Activated T-helper 17 cell treated with anti-CD3 and anti-CD28 coated beads, Interleukin-2, amount 50 U/mL, for 72 hours (primary cell): ENCODE measurements around the gene ATCAY. TPM values are rescaled to one million over a fixed set of nuclear protein-coding genes. Genes with fewer than 3 reads are reported as not detected.
"Not testable (repeated sequence)": the region's sequence is repeated elsewhere in the genome, so short reads cannot be mapped to it uniquely, and the experiment has no call there.

Source experiments
- ATAC-seq: fragments of 150-1000 bp; cut with Tn5 transposase; replicated peaks from 2 replicates; pipeline ENCODE4 v1.10.0; 2021; ENCODE audit warnings: mild to moderate bottlenecking, moderate library complexity
- H3K27ac Mint-ChIP-seq: one replicate; pipeline ENCODE4 v1.8.0; 2022; ENCODE audit warnings: mixed read lengths
- H3K27me3 Mint-ChIP-seq: one replicate; pipeline ENCODE4 v1.8.0; 2022; ENCODE audit warnings: mixed read lengths
- H3K36me3 Mint-ChIP-seq: one replicate; pipeline ENCODE4 v1.8.0; 2022; ENCODE audit warnings: low read depth, mild to moderate bottlenecking, mixed read lengths
- H3K4me1 Mint-ChIP-seq: one replicate; pipeline ENCODE4 v1.8.0; 2022; ENCODE audit warnings: mixed read lengths
- H3K4me3 Mint-ChIP-seq: one replicate; pipeline ENCODE4 v1.8.0; 2022; ENCODE audit warnings: mild to moderate bottlenecking, mixed read lengths
- H3K9me3 Mint-ChIP-seq: one replicate; pipeline ENCODE4 v1.8.0; 2022; ENCODE audit warnings: mixed read lengths
- total RNA-seq, 2 donors: library from RNA; stranded (reverse); gene quantifications; one replicate each; pipeline ENCODE4 v1.2.3, GENCODE V29; 2022

The ATCAY gene
- total RNA-seq, 2 donors from 2014 or later, result not detected

DNA sequence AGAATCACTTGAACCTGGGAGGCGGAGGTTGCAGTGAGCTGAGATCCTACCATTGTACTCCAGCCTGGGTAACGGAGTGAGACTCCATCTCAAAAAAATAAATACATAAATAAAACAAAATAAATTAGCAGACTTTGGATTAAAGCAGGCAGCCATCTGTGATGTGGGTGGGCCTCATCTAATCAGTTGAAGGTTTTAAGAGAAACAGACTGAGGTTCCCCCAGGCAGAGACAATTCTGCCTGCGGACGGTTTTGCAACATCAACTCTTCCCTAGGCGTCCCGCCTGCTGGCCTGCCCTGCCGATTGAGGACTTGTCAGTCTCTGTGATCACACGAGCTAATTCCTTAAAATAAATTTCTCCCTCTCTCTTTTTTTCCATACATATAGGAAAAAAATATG lies 23.7 kb downstream of the ATCAY start:
- no peak overlapping the region for H3K4me3 Mint-ChIP-seq
- no peaks in the 10 kb centered on the region for H3K36me3 Mint-ChIP-seq
- H3K27ac Mint-ChIP-seq, result no peak overlapping the region
- no peaks in the 10 kb centered on the region for H3K4me1 Mint-ChIP-seq
- no peaks in the 10 kb centered on the region for H3K27me3 Mint-ChIP-seq
- no peaks in the 10 kb centered on the region for H3K9me3 Mint-ChIP-seq
- no peak for ATAC-seq

DNA sequence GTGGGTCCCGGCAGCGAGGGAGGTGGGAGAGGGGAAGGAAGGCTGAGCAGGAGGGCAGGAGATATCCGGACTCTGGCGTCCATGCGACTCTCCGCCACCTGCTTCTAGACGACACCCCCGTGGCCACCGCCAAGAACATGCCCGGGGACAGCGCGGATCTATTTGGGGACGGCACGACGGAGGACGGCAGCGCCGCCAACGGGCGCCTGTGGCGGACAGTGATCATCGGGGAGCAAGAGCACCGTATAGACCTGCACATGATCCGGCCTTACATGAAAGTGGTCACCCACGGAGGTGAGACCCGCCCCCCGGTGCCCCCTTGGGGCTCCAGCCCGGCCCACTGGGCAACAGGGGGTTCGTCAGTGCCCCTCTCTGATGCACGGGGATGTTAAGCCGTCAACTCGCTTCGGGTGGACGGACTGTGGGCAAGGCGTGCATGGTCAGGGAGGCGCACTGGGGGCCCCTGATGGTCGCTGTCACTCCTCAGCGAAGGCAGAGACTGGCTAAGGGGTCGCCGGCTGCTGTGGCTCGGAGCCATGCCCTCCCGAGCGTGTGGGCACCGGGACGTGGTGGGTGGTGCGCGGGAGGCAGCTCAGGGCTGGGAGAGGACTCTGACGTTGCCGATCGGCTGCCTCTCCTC lies 27.3 kb downstream of the ATCAY start:
- no peaks in the 10 kb centered on the region for H3K4me1 Mint-ChIP-seq
- H3K27ac Mint-ChIP-seq, result no peak overlapping the region
- H3K27me3 Mint-ChIP-seq, result no peaks in the 10 kb centered on the region
- no peaks in the 10 kb centered on the region for H3K9me3 Mint-ChIP-seq
- no peak overlapping the region for H3K4me3 Mint-ChIP-seq
- no peaks in the 10 kb centered on the region for H3K36me3 Mint-ChIP-seq
- ATAC-seq, result no peak

DNA sequence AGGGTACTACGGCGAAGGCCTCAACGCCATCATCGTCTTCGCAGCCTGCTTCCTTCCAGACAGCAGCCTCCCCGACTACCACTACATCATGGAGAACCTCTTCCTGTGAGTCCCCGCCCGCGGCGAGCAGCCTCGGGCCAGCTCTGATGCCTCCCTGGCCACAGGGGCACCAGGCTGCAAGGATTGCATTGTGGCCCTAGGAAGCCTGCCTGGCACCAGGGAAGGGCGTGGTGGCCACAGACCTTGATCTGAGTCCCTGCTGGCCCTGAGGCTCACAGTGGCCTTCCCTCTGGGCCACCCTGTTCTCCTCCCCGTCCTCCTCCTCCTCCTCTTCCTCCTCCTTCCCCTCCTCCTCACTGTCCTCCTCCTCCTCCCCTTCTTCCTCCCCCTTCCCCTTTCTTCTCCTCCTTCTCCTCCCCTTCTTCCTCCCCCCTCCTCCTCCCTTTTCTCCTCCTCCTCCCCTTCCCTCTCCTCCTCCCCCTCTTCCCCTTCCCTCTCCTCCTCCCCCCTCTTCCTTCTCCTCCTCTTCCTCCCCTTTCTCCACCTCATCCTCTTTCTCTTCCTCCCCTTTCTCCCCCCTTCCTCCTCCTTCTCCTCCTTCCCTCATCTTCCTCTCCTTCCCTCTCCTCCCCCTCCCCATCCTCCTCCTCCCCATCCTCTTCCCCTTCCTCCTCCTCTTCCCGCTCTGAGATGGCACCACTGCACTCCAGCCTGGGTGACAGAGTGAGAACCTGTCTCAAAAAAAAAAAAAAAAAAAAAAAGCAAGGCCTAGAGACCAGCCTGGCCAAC lies 28.0 kb downstream of the ATCAY start:
- Mint-ChIP-seq H3K4me1 (no peaks in the 10 kb centered on the region), H3K27ac (no peak overlapping the region), H3K4me3 (no peak overlapping the region), H3K27me3 (no peaks in the 10 kb centered on the region), H3K9me3 (no peaks in the 10 kb centered on the region), H3K36me3 (no peaks in the 10 kb centered on the region)
- ATAC-seq, result no peak

- ATAC-seq, result no peak
- no peaks in the 10 kb centered on the region for H3K9me3 Mint-ChIP-seq
- H3K36me3 Mint-ChIP-seq, result no peaks in the 10 kb centered on the region
- H3K4me1 Mint-ChIP-seq, result no peaks in the 10 kb centered on the region
- no peak overlapping the region for H3K27ac Mint-ChIP-seq
- H3K27me3 Mint-ChIP-seq, result no peaks in the 10 kb centered on the region
- H3K4me3 Mint-ChIP-seq, result no peak overlapping the region
Measured at GRCh38 chr19:3910105-3910504, 29.6 kb downstream of the ATCAY start.

- H3K9me3 Mint-ChIP-seq, result no peaks in the 10 kb centered on the region
- H3K36me3 Mint-ChIP-seq, result no peaks in the 10 kb centered on the region
- ATAC-seq, result no peak
- H3K4me1 Mint-ChIP-seq, result no peaks in the 10 kb centered on the region
- no peak overlapping the region for H3K27ac Mint-ChIP-seq
- no peak overlapping the region for H3K4me3 Mint-ChIP-seq
- H3K27me3 Mint-ChIP-seq, result peaks cover 4% of the 10 kb centered on the region
Measured at GRCh38 chr19:3914199-3914598, 33.7 kb downstream of the ATCAY start.

- no peaks in the 10 kb centered on the region for H3K9me3 Mint-ChIP-seq
- no peak overlapping the region for H3K27ac Mint-ChIP-seq
- H3K4me1 Mint-ChIP-seq, result no peaks in the 10 kb centered on the region
- H3K27me3 Mint-ChIP-seq, result peaks cover 4% of the 10 kb centered on the region
- H3K4me3 Mint-ChIP-seq, result no peak overlapping the region
- ATAC-seq, result no peak
- H3K36me3 Mint-ChIP-seq, result no peaks in the 10 kb centered on the region
Measured at GRCh38 chr19:3916033-3916432, 35.5 kb downstream of the ATCAY start.

DNA sequence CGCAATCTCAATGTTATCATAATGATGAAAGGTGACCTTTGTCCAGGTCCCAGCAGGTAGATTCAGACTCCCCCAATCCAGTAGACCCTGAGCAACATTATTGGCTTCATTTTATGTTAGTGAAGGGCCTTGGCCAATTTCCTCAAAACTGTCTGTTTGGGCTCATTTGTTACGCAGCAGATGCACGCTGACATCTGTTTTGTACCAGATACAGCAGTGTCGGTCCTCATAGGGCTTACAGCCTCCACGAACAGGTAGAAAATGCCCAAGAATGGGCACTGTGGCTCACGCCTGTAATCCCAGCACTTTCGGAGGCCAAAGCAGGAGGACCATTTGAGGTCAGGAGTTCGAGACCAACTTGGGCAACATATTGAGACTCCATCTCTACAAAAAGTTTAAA lies 39.3 kb downstream of the ATCAY start:
- H3K4me3 Mint-ChIP-seq, result no peak overlapping the region
- H3K9me3 Mint-ChIP-seq, result peaks cover 6% of the 10 kb centered on the region
- H3K27me3 Mint-ChIP-seq, result peaks cover 14% of the 10 kb centered on the region
- no peaks in the 10 kb centered on the region for H3K4me1 Mint-ChIP-seq
- no peak overlapping the region for H3K27ac Mint-ChIP-seq
- no peak for ATAC-seq
- H3K36me3 Mint-ChIP-seq, result no peaks in the 10 kb centered on the region

DNA sequence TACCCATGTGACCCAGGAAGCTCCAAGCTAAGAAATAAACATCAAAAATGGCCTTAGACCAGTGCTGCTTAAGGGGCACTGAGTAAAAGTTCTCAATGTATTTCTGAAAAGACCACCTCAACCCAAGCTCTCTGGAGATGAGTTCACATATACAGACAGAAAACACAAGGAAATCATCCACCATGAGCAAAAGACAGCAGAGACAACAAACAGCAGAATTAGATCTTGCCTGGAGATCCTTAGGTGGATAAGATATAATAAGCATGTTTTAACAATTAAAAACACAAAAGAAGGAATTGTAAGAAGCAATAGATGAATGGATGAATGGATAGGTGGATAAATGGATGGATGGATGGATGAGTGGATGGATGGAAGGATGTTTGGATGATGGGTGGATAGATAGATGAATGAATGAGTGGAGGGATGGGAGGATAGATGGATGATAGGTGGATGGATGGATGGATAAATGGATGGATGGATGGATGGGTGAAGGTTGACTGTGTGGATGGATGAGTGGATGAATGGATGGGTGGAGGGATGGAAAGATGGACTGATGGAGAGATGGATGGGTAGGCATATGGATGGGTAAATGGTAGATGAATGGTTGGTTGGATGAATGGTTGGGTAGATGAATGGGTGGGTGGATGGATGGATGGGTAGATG lies 42.7 kb downstream of the ATCAY start:
- no peak overlapping the region for H3K27ac Mint-ChIP-seq
- H3K4me1 Mint-ChIP-seq, result no peaks in the 10 kb centered on the region
- H3K27me3 Mint-ChIP-seq, result peaks cover 9% of the 10 kb centered on the region
- no peak overlapping the region for H3K4me3 Mint-ChIP-seq
- H3K36me3 Mint-ChIP-seq, result no peaks in the 10 kb centered on the region
- ATAC-seq, result no peak
- H3K9me3 Mint-ChIP-seq, result peaks cover 6% of the 10 kb centered on the region

DNA sequence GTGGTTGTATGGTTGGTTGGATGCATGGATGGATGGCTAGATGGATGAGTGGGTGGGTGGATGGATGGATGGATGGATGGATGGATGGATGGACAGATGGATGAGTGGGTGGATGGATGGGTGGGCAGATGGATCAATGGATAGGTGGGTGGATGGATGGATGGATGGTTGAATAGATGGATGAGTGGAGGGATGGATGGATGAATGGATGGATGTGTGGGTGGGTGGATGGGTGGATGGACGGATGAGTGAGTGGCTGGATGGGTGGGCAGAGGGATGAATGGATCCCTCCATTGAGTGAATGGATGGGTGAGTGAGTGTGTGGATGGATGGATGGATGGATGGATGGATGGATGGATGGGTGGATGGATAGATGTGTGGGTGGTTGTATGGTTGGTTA lies 43.4 kb downstream of the ATCAY start:
- ATAC-seq, result no peak
- Mint-ChIP-seq H3K4me1 (no peaks in the 10 kb centered on the region), H3K9me3 (peaks cover 6% of the 10 kb centered on the region), H3K27me3 (peaks cover 9% of the 10 kb centered on the region), H3K36me3 (no peaks in the 10 kb centered on the region), H3K4me3 (no peak overlapping the region), H3K27ac (no peak overlapping the region)

DNA sequence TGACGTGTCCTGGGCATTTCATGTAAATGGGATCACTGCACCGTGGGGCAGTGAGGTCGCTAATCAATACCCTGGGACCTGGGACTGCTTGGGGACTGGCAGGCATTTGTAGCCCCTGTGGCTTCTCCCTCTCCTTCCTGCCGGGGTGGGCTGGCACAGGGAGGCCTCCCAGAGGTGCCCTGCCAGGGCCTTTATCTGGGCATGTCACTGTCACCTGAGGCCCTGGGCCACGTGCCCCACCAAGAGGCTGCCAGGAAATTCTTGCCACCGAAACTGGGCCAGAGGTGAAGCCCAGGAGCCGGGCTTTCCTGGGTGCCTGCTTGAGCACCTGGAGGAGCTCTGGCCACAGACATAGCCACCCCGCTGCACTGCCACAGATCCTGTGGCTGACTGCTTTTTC lies 50.6 kb downstream of the ATCAY start:
- Mint-ChIP-seq H3K4me1 (no peaks in the 10 kb centered on the region), H3K36me3 (no peaks in the 10 kb centered on the region)

GRCh38 chr19:3932931-3933810 lies 52.7 kb downstream of the ATCAY start, which contains the start of gene NMRK2:
TSS of gene NMRK2 (plus strand) at chr19:3933069. CDS start at chr19:3933672, 603 bp downstream.
- H3K27ac Mint-ChIP-seq, result no peak within 1 kb of the TSS
- peaks cover 6% of the 10 kb centered on the region for H3K27me3 Mint-ChIP-seq
- ATAC-seq, result no peak
- H3K4me3 Mint-ChIP-seq, result no peak within 1 kb of the TSS
- no peaks in the 10 kb centered on the region for H3K9me3 Mint-ChIP-seq
- H3K4me1 Mint-ChIP-seq, result no peaks in the 10 kb centered on the region
- H3K36me3 Mint-ChIP-seq, result no peaks in the 10 kb centered on the region

More for the DNA sequence above, 50.6 kb downstream of the ATCAY start:
- ATAC-seq, result no peak
- no peaks in the 10 kb centered on the region for H3K9me3 Mint-ChIP-seq
- no peak overlapping the region for H3K4me3 Mint-ChIP-seq
- no peak overlapping the region for H3K27ac Mint-ChIP-seq
- H3K27me3 Mint-ChIP-seq, result peaks cover 6% of the 10 kb centered on the region

DNA sequence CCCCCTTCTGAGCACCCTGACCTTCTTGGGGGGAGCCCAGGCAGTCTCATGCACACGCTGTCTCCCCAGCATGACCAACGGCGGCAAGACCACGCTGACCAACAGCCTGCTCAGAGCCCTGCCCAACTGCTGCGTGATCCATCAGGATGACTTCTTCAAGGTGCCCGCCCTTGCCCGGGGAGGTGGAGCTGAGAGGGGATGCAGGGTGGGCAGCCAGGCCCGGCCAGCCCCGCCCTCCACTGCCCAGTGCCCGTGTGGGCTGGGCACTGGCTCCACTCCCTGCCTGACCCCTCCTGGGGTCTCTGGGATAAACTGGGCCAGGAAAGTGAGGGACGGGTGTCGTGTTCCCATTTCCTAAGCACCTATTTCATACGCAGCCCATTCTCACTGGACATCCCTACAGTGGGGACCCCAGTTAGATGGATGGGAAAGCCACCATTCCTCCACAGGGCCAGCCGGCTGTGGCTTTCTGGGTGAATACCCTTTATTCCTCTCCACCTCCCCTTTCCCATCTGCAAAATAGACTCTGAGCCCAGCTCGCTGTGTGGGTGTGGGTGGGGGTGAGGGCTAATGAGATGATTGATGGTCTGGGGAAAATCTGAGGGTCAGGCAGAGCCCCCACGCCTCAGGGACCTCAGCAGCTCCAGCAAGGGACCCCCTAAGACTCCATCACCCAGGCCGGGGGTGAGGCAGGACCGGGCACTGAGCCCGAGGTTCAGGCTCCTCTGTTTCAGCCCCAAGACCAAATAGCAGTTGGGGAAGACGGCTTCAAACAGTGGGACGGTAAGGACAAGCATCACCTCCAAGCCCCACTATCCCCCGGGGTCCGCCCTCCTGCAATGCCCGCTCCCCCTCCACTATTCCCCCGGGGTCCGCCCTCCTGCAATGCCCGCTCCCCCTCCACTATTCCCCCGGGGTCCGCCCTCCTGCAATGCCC lies 56.3 kb downstream of the ATCAY start:
- H3K36me3 Mint-ChIP-seq, result no peaks in the 10 kb centered on the region
- H3K27ac Mint-ChIP-seq, result no peak overlapping the region
- H3K4me3 Mint-ChIP-seq, result no peak overlapping the region
- ATAC-seq, result no peak
- no peaks in the 10 kb centered on the region for H3K4me1 Mint-ChIP-seq
- peaks cover under 1% of the 10 kb centered on the region for H3K27me3 Mint-ChIP-seq
- H3K9me3 Mint-ChIP-seq, result no peaks in the 10 kb centered on the region

GRCh38 chr19:3938300-3938950 lies 57.9 kb downstream of the ATCAY start:
- not testable (repeated sequence) for H3K36me3 Mint-ChIP-seq, H3K27me3 Mint-ChIP-seq, ATAC-seq, H3K4me3 Mint-ChIP-seq, H3K27ac Mint-ChIP-seq, H3K9me3 Mint-ChIP-seq, H3K4me1 Mint-ChIP-seq
